IMR-90 (cell line): Measurements from ENCODE around the gene IER5. TPM values are rescaled to one million over a fixed set of nuclear protein-coding genes. Genes with fewer than 3 reads are reported as not detected.

Experiments used
- ATAC-seq: fragments of 200-7000 bp; cut with Tn5 transposase; 2 replicates; pipeline ENCODE4 v1.9.1; 2020; ENCODE audit warnings: low read depth, mild to moderate bottlenecking, moderate library complexity
- BruUV-seq: library from RNA; stranded (reverse); fragments of 400-500 nt; replicated peaks from 2 replicates; lab custom pipeline; 2021; lab: Mats Ljungman, UMichigan
- CTCF ChIA-PET: fragments of 300-600 bp; formaldehyde crosslinking; extraction: SDS; loops from one replicate; lab custom pipeline; 2021; ENCODE audit warnings: antibody characterized with exemption; lab: Yijun Ruan, JAX
- POLR2A ChIA-PET: fragments of 300-600 bp; sonication (Branson Sonifier 250); formaldehyde crosslinking; loops from one replicate; lab custom pipeline; 2022; ENCODE audit warnings: antibody characterized with exemption; ENCODE audit not compliant: unreplicated experiment; lab: Charles Lee
- DNase-seq: peaks from one replicate; pipeline ENCODE4 v3.0.0; 2013
- H2AFZ ChIP-seq: replicated peaks from 2 replicates; pipeline ENCODE3; 2013; ENCODE audit warnings: low read length, mild to moderate bottlenecking; ENCODE audit not compliant: poor library complexity
- H2AK5ac ChIP-seq: 2 replicates; pipeline ENCODE4 v1.6.1; 2013; ENCODE audit warnings: low read depth, low read length, inconsistent platforms
- H2AK9ac ChIP-seq: replicated peaks from 2 replicates; pipeline ENCODE3; 2013; ENCODE audit warnings: mild to moderate bottlenecking, low read depth, low read length, moderate library complexity; ENCODE audit not compliant: poor library complexity
- H2BK120ac ChIP-seq: 2 replicates; pipeline ENCODE4 v1.6.1; 2013; ENCODE audit warnings: low read depth, low read length, inconsistent platforms
- H2BK15ac ChIP-seq: 3 replicates; pipeline ENCODE4 v1.6.1; 2013; ENCODE audit warnings: low read depth, low read length, inconsistent platforms
- H2BK20ac ChIP-seq: 2 replicates; pipeline ENCODE4 v1.6.1; 2013; ENCODE audit warnings: low read depth, mild to moderate bottlenecking, inconsistent platforms, low read length, moderate library complexity
- H2BK5ac ChIP-seq: 2 replicates; pipeline ENCODE4 v1.6.1; 2013; ENCODE audit warnings: mild to moderate bottlenecking, low read depth, low read length, inconsistent platforms; ENCODE audit not compliant: poor library complexity, severe bottlenecking
- H3K14ac ChIP-seq: replicated peaks from 2 replicates; pipeline ENCODE4 v1.6.1; 2013; ENCODE audit warnings: low read depth, low read length, inconsistent platforms
- H3K18ac ChIP-seq: 2 replicates; pipeline ENCODE4 v1.6.1; 2013; ENCODE audit warnings: low read depth, low read length, control low read depth
- H3K23ac ChIP-seq: 2 replicates; pipeline ENCODE4 v1.6.1; 2013; ENCODE audit warnings: low read depth, low read length, inconsistent platforms
- H3K27ac ChIP-seq: 2 replicates; pipeline ENCODE4 v1.5.1; 2013; ENCODE audit warnings: mild to moderate bottlenecking, control low read depth, low read length; ENCODE audit not compliant: insufficient read depth
- H3K27me3 ChIP-seq: 2 replicates; pipeline ENCODE4 v1.6.1; 2013; ENCODE audit warnings: low read length; ENCODE audit not compliant: control insufficient read depth, insufficient read depth
- H3K36me3 ChIP-seq: 2 replicates; pipeline ENCODE4 v1.6.1; 2013; ENCODE audit warnings: low read length, mixed read lengths; ENCODE audit not compliant: control insufficient read depth, insufficient read depth
- H3K4ac ChIP-seq: 2 replicates; pipeline ENCODE4 v1.6.1; 2013; ENCODE audit warnings: low read depth, low read length, inconsistent platforms
- H3K4me1 ChIP-seq: 2 replicates; pipeline ENCODE4 v1.6.1; 2013; ENCODE audit warnings: low read length, mixed read lengths; ENCODE audit not compliant: control insufficient read depth, insufficient read depth
- H3K4me2 ChIP-seq: 2 replicates; pipeline ENCODE4 v1.6.1; 2013; ENCODE audit warnings: low read depth, mild to moderate bottlenecking, control low read depth, low read length, moderate library complexity
- H3K4me3 ChIP-seq: 2 replicates; pipeline ENCODE4 v1.5.1; 2013; ENCODE audit warnings: low read depth, mild to moderate bottlenecking, control low read depth, low read length, moderate library complexity; ENCODE audit not compliant: insufficient read depth
- H3K56ac ChIP-seq: 2 replicates; pipeline ENCODE4 v1.6.1; 2013; ENCODE audit warnings: low read length, inconsistent platforms; ENCODE audit not compliant: insufficient read depth; ENCODE audit errors: extremely low read depth
- H3K79me1 ChIP-seq, 2 experiments: 2 replicates each; pipeline ENCODE4 v1.6.1; 2013; ENCODE audit warnings: low read length in 2 of 2, inconsistent platforms in 1 of 2, low read depth in 1 of 2
- H3K9ac ChIP-seq: 2 replicates; pipeline ENCODE4 v1.6.1; 2013; ENCODE audit warnings: low read depth, low read length, control low read depth
- H3K9me1 ChIP-seq: 2 replicates; pipeline ENCODE4 v1.6.1; 2013; ENCODE audit warnings: low read length, inconsistent platforms; ENCODE audit not compliant: insufficient read depth
- H3K9me3 ChIP-seq: 2 replicates; pipeline ENCODE4 v1.6.1; 2013; ENCODE audit warnings: low read length; ENCODE audit not compliant: control insufficient read depth, insufficient read depth
- H4K20me1 ChIP-seq: 2 replicates; pipeline ENCODE4 v1.6.1; 2013; ENCODE audit warnings: low read length, inconsistent platforms; ENCODE audit not compliant: insufficient read depth
- H4K5ac ChIP-seq: 2 replicates; pipeline ENCODE4 v1.6.1; 2013; ENCODE audit warnings: mild to moderate bottlenecking, low read depth, low read length, control low read depth
- H4K8ac ChIP-seq, 2 experiments: 2 replicates each; pipeline ENCODE4 v1.6.1; 2013; ENCODE audit warnings: low read depth in 2 of 2, low read length in 2 of 2, control low read depth in 1 of 2, inconsistent platforms in 1 of 2
- H4K91ac ChIP-seq: 2 replicates; pipeline ENCODE4 v1.6.1; 2013; ENCODE audit warnings: low read depth, low read length, inconsistent platforms; ENCODE audit not compliant: insufficient read depth
- FOS ChIP-seq: fragments of 150-350 bp; IDR thresholded peaks from 2 replicates; pipeline ENCODE4 v1.6.1; 2016; ENCODE audit warnings: low read depth, low read length
- RAD21 ChIP-seq: IDR thresholded peaks from 2 replicates; pipeline ENCODE4 v1.6.1; 2012; ENCODE audit warnings: low read length, improper control_type of control experiment
- RFX5 ChIP-seq: IDR thresholded peaks from 2 replicates; pipeline ENCODE4 v1.8.0; 2012; ENCODE audit warnings: low read depth, mild to moderate bottlenecking, low read length, moderate library complexity
- WGBS, 2 experiments: methylation state at CpG; one replicate each; pipeline versions ENCODE4 v1.1.5 to v1.1.7; 2013; ENCODE audit warnings: missing lambda C conversion rate in 2 of 2; ENCODE audit not compliant: insufficient read length in 1 of 2; ENCODE audit errors: extremely low coverage in 2 of 2; 5-methylcytosine and 5-hydroxymethylcytosine counted together
- dilution Hi-C: fragments of 300-500 bp; cut with HindIII; formaldehyde crosslinking; loops from one replicate; pipeline ENCODE4 v1.14.3; 2018; ENCODE audit warnings: low sequenced_read_pairs; ENCODE audit not compliant: unreplicated experiment
- in situ Hi-C: fragments of 300-500 bp; cut with MboI; formaldehyde crosslinking; loops from 3 replicates; pipeline ENCODE4 v1.14.3; 2019; ENCODE audit warnings: low sequenced_read_pairs, inconsistent platforms, mixed read lengths
- intact Hi-C: fragments of 100-400 bp; cut with micrococcal nuclease; formaldehyde crosslinking; loops from 2 replicates; pipeline ENCODE4 v1.10.0; 2022
- polyA plus RNA-seq, 3 experiments: library from polyadenylated mRNA; depleted of rRNA; stranded (reverse); fragments of >200 nt; gene quantifications; 2 replicates each; pipeline ENCODE4 v1.2.3, GENCODE V29; 2012; ENCODE audit warnings: low replicate concordance in 1 of 3
- total RNA-seq: library from RNA; depleted of rRNA; stranded (reverse); fragments of >200 nt; gene quantifications from 2 replicates; pipeline ENCODE4 v1.2.3, GENCODE V29; 2012

Gene IER5
- total and polyA plus RNA-seq, 2 of the 4 experiments (the other 2 are of a cell fraction): 15.8 to 27.1 TPM

- Histone ChIP-seq H2BK5ac (no peak overlapping the region), H2AK5ac (no peak overlapping the region; the same call in 1 of the 2 replicates), H3K9ac (no peak overlapping the region), H3K4me2 (no peak overlapping the region), H3K18ac (no peak overlapping the region), H3K79me1 (peaks cover 16 to 49% of the 10 kb centered on the region in 2 experiments), H3K56ac (no peak overlapping the region), H4K91ac (no peak overlapping the region), H2BK20ac (no peak overlapping the region; the same call in 1 of the 2 replicates), H3K27me3 (no peaks in the 10 kb centered on the region), H4K5ac (no peak overlapping the region), H4K8ac (no peak overlapping the region), H4K20me1 (no peaks in the 10 kb centered on the region), H2AK9ac (no peak overlapping the region), H3K23ac (no peak overlapping the region), H3K4ac (no peak overlapping the region), H3K4me3 (no peak overlapping the region), H2BK120ac (no peak overlapping the region), H3K27ac (no peak overlapping the region), H3K9me1 (peaks cover 23% of the 10 kb centered on the region), H3K4me1 (peaks cover 27% of the 10 kb centered on the region), H3K36me3 (no peaks in the 10 kb centered on the region), H3K14ac (no peak overlapping the region), H3K9me3 (no peaks in the 10 kb centered on the region), H2AFZ (no peak overlapping the region), H2BK15ac (no peak overlapping the region)
- TF ChIP-seq RAD21: no peak
- TF ChIP-seq RFX5: no peak
- TF ChIP-seq FOS: no peak
- DNase-seq (no peak), ATAC-seq (no peak)
- CTCF ChIA-PET: interaction anchor here (1.1 to 1.3 kb wide), 2 partner anchors 36 to 68 kb away, joined by 3 read pairs; no protein-coding TSS in a partner anchor
- intact Hi-C loops: no loop called here
- in situ Hi-C loops: no loop called here
- dilution Hi-C loops: no loop called here
- POLR2A ChIA-PET: interaction anchor here (1.0 to 1.8 kb wide), 2 partner anchors 11 to 16 kb away, joined by 3 to 14 read pairs; no protein-coding TSS in a partner anchor
- no CpG with 5 or more reads among the region's 6 CpGs for WGBS, 2 experiments
- no TSS peak for BruUV-seq
These were observed 18.0 kb downstream of the IER5 start for GRCh38 chr1:181106479-181106878.
